GM12873 (cell line): ENCODE data around the gene PTH1R.

Source experiments
- CTCF ChIP-seq: IDR thresholded peaks from 2 replicates; pipeline ENCODE4 v1.5.1; 2012; ENCODE audit warnings: low read depth, mild to moderate bottlenecking, moderate library complexity, low read length, control low read depth; ENCODE audit not compliant: insufficient read depth; ENCODE audit errors: missing control alignments

Gene PTH1R

GRCh38 chr3:46893763-46894162 is 16.2 kb downstream of the PTH1R start:
- TF ChIP-seq CTCF: no peak

DNA sequence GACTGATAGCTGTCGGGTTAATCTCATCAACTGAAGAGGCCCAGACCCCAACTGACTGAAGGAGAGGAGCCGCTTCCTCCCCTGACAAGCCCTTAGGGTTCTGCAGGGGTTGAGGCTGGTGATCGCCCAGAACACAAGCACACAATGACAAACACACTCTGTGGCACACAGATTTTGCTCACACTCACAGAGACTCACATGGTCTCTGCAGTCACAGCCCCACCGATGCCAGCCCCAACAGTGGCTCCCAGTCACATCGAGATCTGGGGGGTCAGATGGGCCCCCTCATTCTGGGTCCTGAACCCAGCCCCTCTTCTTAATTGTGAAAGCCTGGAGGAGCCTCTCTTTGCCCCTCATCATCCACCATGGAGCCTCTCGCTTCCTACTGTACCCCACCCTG is 16.7 kb downstream of the PTH1R start:
- TF ChIP-seq CTCF: no peak

- TF ChIP-seq CTCF: peak; percentile 96
Measured at GRCh38 chr3:46895204-46895660, 17.7 kb downstream of the PTH1R start.

GRCh38 chr3:46895761-46896160 is 18.2 kb downstream of the PTH1R start:
- no peak for TF ChIP-seq CTCF

DNA sequence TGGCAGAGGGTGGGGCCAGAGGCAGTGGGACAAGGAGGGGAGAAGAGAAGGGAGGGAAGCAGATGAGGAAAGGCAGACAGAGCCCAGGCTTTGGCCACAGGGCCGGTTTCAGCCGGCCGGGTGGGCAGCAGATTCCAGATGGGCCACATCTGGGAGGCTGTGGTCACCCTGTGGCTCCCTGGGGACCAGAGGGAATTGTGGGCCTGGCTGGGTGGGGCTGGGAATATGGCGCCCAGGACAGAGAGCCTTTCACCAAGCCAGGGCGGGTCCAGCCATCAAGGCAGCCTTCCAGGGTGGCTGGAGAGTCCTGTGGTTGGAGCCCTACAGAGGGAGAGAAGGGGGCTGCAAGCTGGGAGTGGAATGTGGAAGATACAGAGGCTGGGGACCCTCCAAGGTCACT is 18.9 kb downstream of the PTH1R start:
- TF ChIP-seq CTCF: no peak

GRCh38 chr3:46897031-46897430 is 19.5 kb downstream of the PTH1R start:
- TF ChIP-seq CTCF: no peak

DNA sequence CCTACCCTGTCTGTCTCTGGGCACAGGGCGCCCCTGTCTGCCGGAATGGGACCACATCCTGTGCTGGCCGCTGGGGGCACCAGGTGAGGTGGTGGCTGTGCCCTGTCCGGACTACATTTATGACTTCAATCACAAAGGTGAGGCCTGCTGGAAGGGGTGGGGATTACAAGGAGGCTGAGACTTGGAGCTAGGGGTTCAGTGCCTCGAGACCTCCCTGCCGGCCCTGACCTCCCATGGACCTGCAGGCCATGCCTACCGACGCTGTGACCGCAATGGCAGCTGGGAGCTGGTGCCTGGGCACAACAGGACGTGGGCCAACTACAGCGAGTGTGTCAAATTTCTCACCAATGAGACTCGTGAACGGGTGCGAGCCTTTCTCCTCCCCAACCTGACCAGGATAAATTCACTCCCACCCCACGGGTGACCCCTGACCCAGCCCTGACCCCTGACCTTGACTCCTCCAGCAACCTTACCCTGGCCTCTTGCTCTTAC is 20.4 kb downstream of the PTH1R start:
- peak; percentile 42 for TF ChIP-seq CTCF
